CD8-positive, alpha-beta memory T cell (primary cell): Measurements from ENCODE around the gene ACTL7A. TPM values are rescaled to one million over a fixed set of nuclear protein-coding genes. Genes with fewer than 3 reads are reported as not detected.

ENCODE experiments used
- CTCF ChIA-PET: fragments of 350-600 bp; sonication (Branson Sonifier 250); formaldehyde crosslinking; loops from one replicate; lab custom pipeline; 2021; ENCODE audit warnings: antibody characterized with exemption; lab: Charles Lee
- POLR2A ChIA-PET: fragments of 350-600 bp; sonication (Branson Sonifier 250); formaldehyde crosslinking; loops from one replicate; lab custom pipeline; 2021; ENCODE audit warnings: antibody characterized with exemption; lab: Charles Lee
- DNase-seq, 5 donors: peaks; one replicate each; pipeline versions ENCODE4 v3.0.0 to v3.0.0-alpha.2; 2020 to 2022; ENCODE audit warnings: mixed read lengths in 1 of 5
- H3K27ac ChIP-seq: one replicate; pipeline ENCODE4 v1.7.0; 2013; ENCODE audit warnings: low read depth, mild to moderate bottlenecking, low read length, moderate library complexity
- H3K27me3 ChIP-seq: 2 replicates; pipeline ENCODE4 v1.7.0; 2013; ENCODE audit warnings: low read length, mild to moderate bottlenecking; ENCODE audit not compliant: insufficient read depth, poor library complexity, severe bottlenecking
- H3K36me3 ChIP-seq: 2 replicates; pipeline ENCODE4 v1.7.0; 2013; ENCODE audit warnings: mild to moderate bottlenecking, low read length, moderate library complexity; ENCODE audit not compliant: insufficient read depth
- H3K4me1 ChIP-seq: 2 replicates; pipeline ENCODE4 v1.7.0; 2013; ENCODE audit warnings: mild to moderate bottlenecking, low read length, moderate library complexity; ENCODE audit not compliant: insufficient read depth
- H3K4me3 ChIP-seq: 2 replicates; pipeline ENCODE4 v1.7.0; 2013; ENCODE audit warnings: mild to moderate bottlenecking, low read length
- H3K9me3 ChIP-seq: 2 replicates; pipeline ENCODE4 v1.7.0; 2013; ENCODE audit warnings: mild to moderate bottlenecking, low read length
- H3K27ac Mint-ChIP-seq, 8 donors: one replicate each; pipeline ENCODE4 v1.8.0; 2020 to 2021; ENCODE audit warnings: mixed read lengths in 8 of 8, mild to moderate bottlenecking in 6 of 8, inconsistent platforms in 3 of 8, moderate library complexity in 3 of 8
- H3K27me3 Mint-ChIP-seq, 2 donors: one replicate each; pipeline ENCODE4 v1.8.0; 2020 to 2021; ENCODE audit warnings: mixed read lengths in 2 of 2, mild to moderate bottlenecking in 1 of 2, moderate library complexity in 1 of 2
- H3K36me3 Mint-ChIP-seq, 3 donors: one replicate each; pipeline ENCODE4 v1.8.0; 2020 to 2021; ENCODE audit warnings: mixed read lengths in 3 of 3, inconsistent platforms in 1 of 3, mild to moderate bottlenecking in 1 of 3
- H3K4me1 Mint-ChIP-seq, 3 donors: one replicate each; pipeline ENCODE4 v1.8.0; 2020 to 2021; ENCODE audit warnings: mixed read lengths in 3 of 3, inconsistent platforms in 1 of 3, mild to moderate bottlenecking in 1 of 3
- H3K4me3 Mint-ChIP-seq, 7 donors: one replicate each; pipeline ENCODE4 v1.8.0; 2020 to 2021; ENCODE audit warnings: mixed read lengths in 7 of 7, mild to moderate bottlenecking in 6 of 7, moderate library complexity in 4 of 7, inconsistent platforms in 2 of 7
- H3K9me3 Mint-ChIP-seq, 5 donors: one replicate each; pipeline ENCODE4 v1.8.0; 2020 to 2022; ENCODE audit warnings: mixed read lengths in 5 of 5, mild to moderate bottlenecking in 3 of 5, moderate library complexity in 2 of 5, inconsistent platforms in 1 of 5
- polyA plus RNA-seq: library from polyadenylated mRNA; unstranded; fragments of 300-500 nt; fragmentation: Illumina TruSeq; gene quantifications from one replicate; pipeline ENCODE4 v1.2.3, GENCODE V29; 2021
- total RNA-seq, 2 experiments: library from RNA; stranded (reverse); gene quantifications; one replicate each; pipeline ENCODE4 v1.2.3, GENCODE V29; 2021

ACTL7A gene
- total and polyA plus RNA-seq, 3 experiments from 2014 or later, result not detected

- no peak overlapping the region for H3K4me3 Mint-ChIP-seq
Observed at GRCh38 chr9:108860764-108861163, 1.3 kb upstream of the ACTL7A start.

GRCh38 chr9:108861464-108861863 lies 602 bp upstream of the ACTL7A start:
- no peaks in the 10 kb centered on the region for H3K4me1 Mint-ChIP-seq
- H3K27ac Mint-ChIP-seq, result peak overlapping the region in 1 of 8 donors; percentile 68
- POLR2A ChIA-PET, result no interaction called here
- no peaks in the 10 kb centered on the region for H3K9me3 Mint-ChIP-seq
- Histone ChIP-seq H3K27ac (no peak overlapping the region), H3K9me3 (no peaks in the 10 kb centered on the region), H3K36me3 (no peaks in the 10 kb centered on the region), H3K27me3 (no peaks in the 10 kb centered on the region), H3K4me1 (no peaks in the 10 kb centered on the region), H3K4me3 (no peak overlapping the region)
- peaks cover 0 to 4% (median 2%) of the 10 kb centered on the region in 3 donors for H3K36me3 Mint-ChIP-seq
- no peak for DNase-seq
- CTCF ChIA-PET, result no interaction called here
- H3K27me3 Mint-ChIP-seq, result peaks cover 4 to 7% of the 10 kb centered on the region in 2 donors
- no peak overlapping the region for H3K4me3 Mint-ChIP-seq

More at GRCh38 chr9:108860764-108861163, 1.3 kb upstream of the ACTL7A start:
- Histone ChIP-seq H3K27me3 (no peaks in the 10 kb centered on the region), H3K9me3 (no peaks in the 10 kb centered on the region), H3K27ac (no peak overlapping the region), H3K4me1 (no peaks in the 10 kb centered on the region), H3K4me3 (no peak overlapping the region), H3K36me3 (no peaks in the 10 kb centered on the region)
- H3K4me1 Mint-ChIP-seq, result no peaks in the 10 kb centered on the region
- H3K27ac Mint-ChIP-seq, result no peak overlapping the region
- DNase-seq, result no peak
- H3K36me3 Mint-ChIP-seq, result peaks cover 0 to 4% (median 0%) of the 10 kb centered on the region in 3 donors
- ChIA-PET CTCF (no interaction called here), POLR2A (no interaction called here)
- no peaks in the 10 kb centered on the region for H3K9me3 Mint-ChIP-seq
- H3K27me3 Mint-ChIP-seq, result peaks cover 4 to 7% of the 10 kb centered on the region in 2 donors

GRCh38 chr9:108863891-108864290 lies 1.8 kb downstream of the ACTL7A start:
- H3K4me1 ChIP-seq, result no peaks in the 10 kb centered on the region

GRCh38 chr9:108864446-108864845 lies 2.4 kb downstream of the ACTL7A start:
- no peak overlapping the region for H3K4me3 Mint-ChIP-seq
- CTCF ChIA-PET, result no interaction called here
- H3K27ac Mint-ChIP-seq, result no peak overlapping the region
- POLR2A ChIA-PET, result no interaction called here
- Histone ChIP-seq H3K27me3 (no peaks in the 10 kb centered on the region), H3K9me3 (no peaks in the 10 kb centered on the region), H3K4me1 (no peaks in the 10 kb centered on the region), H3K27ac (no peak overlapping the region), H3K4me3 (no peak overlapping the region), H3K36me3 (no peaks in the 10 kb centered on the region)
- H3K4me1 Mint-ChIP-seq, result no peaks in the 10 kb centered on the region
- H3K9me3 Mint-ChIP-seq, result no peaks in the 10 kb centered on the region
- H3K36me3 Mint-ChIP-seq, result peaks cover 6 to 23% (median 15%) of the 10 kb centered on the region in 3 donors
- DNase-seq, result no peak
- H3K27me3 Mint-ChIP-seq, result no peaks in the 10 kb centered on the region

More at GRCh38 chr9:108863891-108864290, 1.8 kb downstream of the ACTL7A start:
- no peaks in the 10 kb centered on the region for H3K36me3 ChIP-seq
- H3K9me3 ChIP-seq, result no peaks in the 10 kb centered on the region
- H3K27me3 ChIP-seq, result no peaks in the 10 kb centered on the region
- Mint-ChIP-seq H3K27ac (no peak overlapping the region), H3K9me3 (no peaks in the 10 kb centered on the region), H3K4me1 (no peaks in the 10 kb centered on the region), H3K4me3 (no peak overlapping the region), H3K27me3 (peaks cover 0 to 4% of the 10 kb centered on the region in 2 donors), H3K36me3 (peaks cover 6 to 18% (median 14%) of the 10 kb centered on the region in 3 donors)
- ChIA-PET CTCF (no interaction called here), POLR2A (no interaction called here)
- H3K4me3 ChIP-seq, result no peak overlapping the region
- DNase-seq, result no peak
- H3K27ac ChIP-seq, result no peak overlapping the region

DNA sequence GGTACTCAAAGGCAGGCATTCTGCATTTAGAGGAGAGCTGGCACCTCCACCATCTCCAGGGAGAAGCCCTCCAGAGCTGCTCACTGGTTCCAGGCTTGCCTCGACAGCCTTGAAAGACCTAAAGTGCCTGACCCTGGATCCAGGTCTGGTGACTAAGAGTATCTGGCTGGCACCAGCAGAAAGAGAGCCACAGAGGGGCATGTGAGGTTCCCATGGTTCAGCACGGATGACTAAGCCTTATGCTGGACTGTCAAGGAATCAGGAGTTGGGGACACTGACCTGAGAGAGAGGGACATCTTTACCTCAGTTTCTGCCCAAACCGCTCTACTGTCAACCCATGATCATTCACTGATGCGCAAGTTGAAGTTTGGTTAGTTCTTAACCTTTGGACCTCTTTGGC lies 3.0 kb downstream of the ACTL7A start:
- no peak overlapping the region for H3K27ac Mint-ChIP-seq
- no peaks in the 10 kb centered on the region for H3K27me3 Mint-ChIP-seq
- no peaks in the 10 kb centered on the region for H3K27me3 ChIP-seq
- no peak overlapping the region for H3K4me3 ChIP-seq
- H3K9me3 Mint-ChIP-seq, result no peaks in the 10 kb centered on the region
- no peak for DNase-seq
- H3K27ac ChIP-seq, result no peak overlapping the region
- peaks cover 7 to 25% (median 16%) of the 10 kb centered on the region in 3 donors for H3K36me3 Mint-ChIP-seq
- H3K4me3 Mint-ChIP-seq, result no peak overlapping the region
- no peaks in the 10 kb centered on the region for H3K9me3 ChIP-seq
- H3K4me1 ChIP-seq, result no peaks in the 10 kb centered on the region
- ChIA-PET POLR2A (no interaction called here), CTCF (no interaction called here)
- no peaks in the 10 kb centered on the region for H3K4me1 Mint-ChIP-seq
- H3K36me3 ChIP-seq, result no peaks in the 10 kb centered on the region

DNA sequence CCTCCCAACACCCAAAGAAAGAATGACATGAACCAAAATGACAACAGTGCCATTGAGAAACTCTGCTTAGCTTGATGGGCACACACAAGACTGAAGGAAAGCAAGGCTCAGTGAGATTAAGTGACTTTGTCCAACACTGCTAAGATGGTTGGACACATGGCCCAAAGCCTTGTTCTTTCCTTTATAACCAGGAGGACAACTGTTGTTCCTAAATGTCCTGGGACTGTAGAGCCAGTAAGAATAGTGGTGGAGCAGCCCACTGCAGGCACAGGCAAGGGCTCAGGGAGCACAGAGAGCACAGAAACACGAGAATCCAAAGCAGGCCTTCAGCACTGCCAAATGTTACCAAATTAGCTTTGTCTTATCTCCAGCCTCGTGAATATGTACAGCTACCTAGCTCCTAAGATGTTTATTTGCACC lies 3.9 kb downstream of the ACTL7A start:
- no peak for DNase-seq
- H3K9me3 ChIP-seq, result no peaks in the 10 kb centered on the region
- ChIA-PET POLR2A (no interaction called here), CTCF (no interaction called here)
- no peaks in the 10 kb centered on the region for H3K4me1 Mint-ChIP-seq
- H3K36me3 Mint-ChIP-seq, result peaks cover 15 to 34% (median 22%) of the 10 kb centered on the region in 3 donors
- H3K9me3 Mint-ChIP-seq, result no peaks in the 10 kb centered on the region
- H3K27me3 ChIP-seq, result no peaks in the 10 kb centered on the region
- H3K4me3 ChIP-seq, result no peak overlapping the region
- no peaks in the 10 kb centered on the region for H3K36me3 ChIP-seq
- H3K27ac ChIP-seq, result no peak overlapping the region
- no peak overlapping the region for H3K4me3 Mint-ChIP-seq
- no peaks in the 10 kb centered on the region for H3K27me3 Mint-ChIP-seq
- H3K4me1 ChIP-seq, result no peaks in the 10 kb centered on the region
- H3K27ac Mint-ChIP-seq, result peak overlapping the region in 2 of 8 donors; percentile 23 to 56

DNA sequence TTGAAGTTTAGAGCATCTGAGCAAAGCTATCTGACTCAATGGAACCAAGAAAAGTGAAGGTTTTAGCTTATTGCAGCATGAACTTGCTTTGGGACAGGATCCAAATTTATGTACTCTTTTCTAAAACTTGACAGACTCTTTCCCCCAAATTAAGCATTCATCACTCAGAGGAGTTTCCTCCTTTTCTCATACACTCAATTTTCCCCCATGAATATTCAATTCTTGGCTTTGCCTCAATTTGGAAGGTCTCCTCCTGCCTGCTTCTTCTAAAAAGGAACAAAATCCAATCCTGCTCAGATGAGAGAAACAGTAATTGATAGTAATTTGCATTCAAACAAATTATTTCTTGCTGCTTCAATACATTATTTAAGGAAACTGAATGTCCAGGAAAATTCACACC lies 5.0 kb downstream of the ACTL7A start:
- Mint-ChIP-seq H3K9me3 (no peaks in the 10 kb centered on the region), H3K36me3 (peaks cover 21 to 45% (median 29%) of the 10 kb centered on the region in 3 donors), H3K27me3 (no peaks in the 10 kb centered on the region), H3K4me3 (no peak overlapping the region), H3K27ac (peak overlapping the region in 3 of 8 donors; percentile 2 to 60 (median 5)), H3K4me1 (no peaks in the 10 kb centered on the region)
- Histone ChIP-seq H3K9me3 (no peaks in the 10 kb centered on the region), H3K27me3 (no peaks in the 10 kb centered on the region), H3K4me1 (no peaks in the 10 kb centered on the region), H3K4me3 (no peak overlapping the region), H3K27ac (no peak overlapping the region), H3K36me3 (peaks cover 5% of the 10 kb centered on the region)
- ChIA-PET CTCF (no interaction called here), POLR2A (no interaction called here)
- DNase-seq, result no peak

- no peaks in the 10 kb centered on the region for H3K4me1 ChIP-seq
- CTCF ChIA-PET, result no interaction called here
- no peaks in the 10 kb centered on the region for H3K9me3 Mint-ChIP-seq
- H3K27ac ChIP-seq, result no peak overlapping the region
- H3K27me3 ChIP-seq, result no peaks in the 10 kb centered on the region
- H3K9me3 ChIP-seq, result no peaks in the 10 kb centered on the region
- peaks cover 5% of the 10 kb centered on the region for H3K36me3 ChIP-seq
- peaks cover 21 to 50% (median 30%) of the 10 kb centered on the region in 3 donors for H3K36me3 Mint-ChIP-seq
- no peaks in the 10 kb centered on the region for H3K4me1 Mint-ChIP-seq
- no peak overlapping the region for H3K4me3 Mint-ChIP-seq
- H3K27ac Mint-ChIP-seq, result peak overlapping the region in 1 of 8 donors; percentile 10
- POLR2A ChIA-PET, result no interaction called here
- H3K4me3 ChIP-seq, result no peak overlapping the region
- DNase-seq, result no peak
- H3K27me3 Mint-ChIP-seq, result no peaks in the 10 kb centered on the region
Observed at GRCh38 chr9:108867829-108868228, 5.8 kb downstream of the ACTL7A start.
